ENCODE results near the gene HSD17B3. TPM values are rescaled to one million over a fixed set of nuclear protein-coding genes. Genes with fewer than 3 reads are reported as not detected.

Gene HSD17B3
- polyA plus RNA-seq, 1 of the 3 experiments (the other 2 are of a cell fraction), result 0.51 TPM

DNA sequence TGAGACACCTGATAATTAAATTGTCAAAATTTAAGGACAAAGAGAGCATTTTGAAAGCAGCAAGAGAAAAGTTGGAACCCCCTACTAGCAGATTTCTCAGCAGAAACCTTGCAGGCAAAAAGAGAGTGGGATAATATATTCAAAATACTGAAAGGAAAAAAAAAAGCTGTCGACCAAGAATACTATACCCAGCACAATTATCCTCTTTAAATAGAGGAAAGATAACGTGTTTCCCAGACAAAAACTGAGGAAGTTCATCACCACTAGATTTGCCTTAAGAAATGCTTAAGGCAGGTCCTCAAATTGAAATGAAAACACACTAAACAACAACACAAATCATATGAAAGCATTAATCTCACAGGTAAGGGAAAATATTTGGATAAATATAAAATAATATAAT lies 27.0 kb downstream of the HSD17B3 start (continued):
- TF ChIP-seq, protein P1, sequence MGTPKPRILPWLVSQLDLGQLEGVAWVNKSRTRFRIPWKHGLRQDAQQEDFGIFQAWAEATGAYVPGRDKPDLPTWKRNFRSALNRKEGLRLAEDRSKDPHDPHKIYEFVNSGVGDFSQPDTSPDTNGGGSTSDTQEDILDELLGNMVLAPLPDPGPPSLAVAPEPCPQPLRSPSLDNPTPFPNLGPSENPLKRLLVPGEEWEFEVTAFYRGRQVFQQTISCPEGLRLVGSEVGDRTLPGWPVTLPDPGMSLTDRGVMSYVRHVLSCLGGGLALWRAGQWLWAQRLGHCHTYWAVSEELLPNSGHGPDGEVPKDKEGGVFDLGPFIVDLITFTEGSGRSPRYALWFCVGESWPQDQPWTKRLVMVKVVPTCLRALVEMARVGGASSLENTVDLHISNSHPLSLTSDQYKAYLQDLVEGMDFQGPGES (IDR thresholded peaks at IDR 0.05; ENCODE audit: low read depth, low read length), result no peak
- TF ChIP-seq CHD2 (IDR thresholded peaks at IDR 0.05; ENCODE audit: low read length, partially characterized antibody), result no peak
- no peak for TF ChIP-seq GABPA (IDR thresholded peaks at IDR 0.05; ENCODE audit: low read depth)
- TF ChIP-seq, protein P2, sequence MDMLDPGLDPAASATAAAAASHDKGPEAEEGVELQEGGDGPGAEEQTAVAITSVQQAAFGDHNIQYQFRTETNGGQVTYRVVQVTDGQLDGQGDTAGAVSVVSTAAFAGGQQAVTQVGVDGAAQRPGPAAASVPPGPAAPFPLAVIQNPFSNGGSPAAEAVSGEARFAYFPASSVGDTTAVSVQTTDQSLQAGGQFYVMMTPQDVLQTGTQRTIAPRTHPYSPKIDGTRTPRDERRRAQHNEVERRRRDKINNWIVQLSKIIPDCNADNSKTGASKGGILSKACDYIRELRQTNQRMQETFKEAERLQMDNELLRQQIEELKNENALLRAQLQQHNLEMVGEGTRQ (IDR thresholded peaks at IDR 0.05; ENCODE audit: borderline replicate concordance, low read depth, low read length), result no peak
- no peak for TF ChIP-seq EP300 (IDR thresholded peaks at IDR 0.05; ENCODE audit: borderline replicate concordance in 1 of 2, low read depth in 1 of 2, low read length in 1 of 2)
- TF ChIP-seq, protein P3, sequence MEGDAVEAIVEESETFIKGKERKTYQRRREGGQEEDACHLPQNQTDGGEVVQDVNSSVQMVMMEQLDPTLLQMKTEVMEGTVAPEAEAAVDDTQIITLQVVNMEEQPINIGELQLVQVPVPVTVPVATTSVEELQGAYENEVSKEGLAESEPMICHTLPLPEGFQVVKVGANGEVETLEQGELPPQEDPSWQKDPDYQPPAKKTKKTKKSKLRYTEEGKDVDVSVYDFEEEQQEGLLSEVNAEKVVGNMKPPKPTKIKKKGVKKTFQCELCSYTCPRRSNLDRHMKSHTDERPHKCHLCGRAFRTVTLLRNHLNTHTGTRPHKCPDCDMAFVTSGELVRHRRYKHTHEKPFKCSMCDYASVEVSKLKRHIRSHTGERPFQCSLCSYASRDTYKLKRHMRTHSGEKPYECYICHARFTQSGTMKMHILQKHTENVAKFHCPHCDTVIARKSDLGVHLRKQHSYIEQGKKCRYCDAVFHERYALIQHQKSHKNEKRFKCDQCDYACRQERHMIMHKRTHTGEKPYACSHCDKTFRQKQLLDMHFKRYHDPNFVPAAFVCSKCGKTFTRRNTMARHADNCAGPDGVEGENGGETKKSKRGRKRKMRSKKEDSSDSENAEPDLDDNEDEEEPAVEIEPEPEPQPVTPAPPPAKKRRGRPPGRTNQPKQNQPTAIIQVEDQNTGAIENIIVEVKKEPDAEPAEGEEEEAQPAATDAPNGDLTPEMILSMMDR (IDR thresholded peaks at IDR 0.05), result no peak
- no peak for TF ChIP-seq JUND (IDR thresholded peaks at IDR 0.05)

DNA sequence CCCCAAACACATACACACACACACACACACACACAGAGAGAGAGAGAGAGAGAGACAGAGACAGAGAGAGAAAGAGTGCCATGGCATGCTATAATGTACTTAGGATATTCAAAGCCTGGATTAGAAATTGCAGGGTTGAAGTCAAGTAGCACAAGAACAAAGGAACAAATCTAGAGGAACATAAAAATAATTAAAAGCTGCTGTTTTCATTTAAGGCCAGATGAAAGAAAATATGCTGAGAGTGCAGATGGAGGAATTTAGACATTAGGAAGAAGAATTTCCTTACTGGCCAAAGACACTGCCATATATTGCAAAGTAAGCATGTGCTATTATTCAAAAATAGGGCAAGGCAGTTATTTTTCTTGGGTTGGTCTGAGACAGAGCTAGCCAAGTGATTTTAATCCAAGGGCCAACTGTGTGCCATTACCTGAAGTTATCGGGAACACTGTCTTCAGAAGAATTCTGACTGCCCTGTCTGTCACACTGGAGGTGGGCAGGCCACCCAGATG lies 31.7 kb downstream of the HSD17B3 start:
- no peaks in the 10 kb centered on the region for H3F3A ChIP-seq (replicated peaks; ENCODE audit: insufficient read depth)
- no peak for DNase-seq
- ChIA-PET CTCF (interaction anchor here (0.8 to 0.9 kb wide), 2 partner anchors 18 to 396 kb away, joined by 3 read pairs; no protein-coding TSS in a partner anchor), POLR2A (no interaction called here)
- TF ChIP-seq, protein P1 (IDR thresholded peaks at IDR 0.05; ENCODE audit: low read depth, low read length), result no peak
- TF ChIP-seq CHD2 (IDR thresholded peaks at IDR 0.05; ENCODE audit: low read length, partially characterized antibody) (no peak), RFX5 (IDR thresholded peaks at IDR 0.05; ENCODE audit: low read length) (no peak), SIN3A (IDR thresholded peaks at IDR 0.05; ENCODE audit: borderline replicate concordance, low read depth, low read length) (no peak)
- no peak overlapping the region for H3K27ac ChIP-seq (ENCODE audit: low read depth in 2 of 2, low read length in 1 of 2)
- H4K20me1 ChIP-seq (ENCODE audit: insufficient read depth), result no peaks in the 10 kb centered on the region
- WGBS (ENCODE audit: low lambda C conversion rate), result 100% methylated on average over 1 of the region's 1 CpG
- H2AFZ ChIP-seq (ENCODE audit: low read depth), result no peak overlapping the region
- H3K9ac ChIP-seq, result no peak overlapping the region
- H3K36me3 ChIP-seq (replicated peaks in 1 of 2; ENCODE audit: control insufficient read depth in 1 of 2, insufficient read depth in 2 of 2, low read length in 1 of 2), result no peaks in the 10 kb centered on the region
- H3K4me1 ChIP-seq (ENCODE audit: control insufficient read depth in 1 of 2, insufficient read depth in 2 of 2, low read depth in 1 of 2, low read length in 1 of 2), result no peaks in the 10 kb centered on the region
- H3K79me2 ChIP-seq (ENCODE audit: insufficient read depth), result no peaks in the 10 kb centered on the region
- no peak overlapping the region for H3K4me3 ChIP-seq (ENCODE audit: low read depth in 2 of 2, low read length in 1 of 2)
- no peaks in the 10 kb centered on the region for H3K27me3 ChIP-seq (ENCODE audit: insufficient read depth)
- no peaks in the 10 kb centered on the region for H3K9me2 ChIP-seq
- H3K4me2 ChIP-seq, result no peak overlapping the region
- H3K9me3 ChIP-seq, result peaks cover 9% of the 10 kb centered on the region; the same call in 1 of the 2 replicates

Measured in SK-N-SH (cell line).